Measurements from ENCODE around the gene PCDHGA8.
A peak's percentile ranks its signal among the peaks of the same experiment; 100 is the strongest.
"Not testable (repeated sequence)": the region's sequence is repeated elsewhere in the genome, so short reads cannot be mapped to it uniquely, and the experiment has no call there.

The PCDHGA8 gene

DNA sequence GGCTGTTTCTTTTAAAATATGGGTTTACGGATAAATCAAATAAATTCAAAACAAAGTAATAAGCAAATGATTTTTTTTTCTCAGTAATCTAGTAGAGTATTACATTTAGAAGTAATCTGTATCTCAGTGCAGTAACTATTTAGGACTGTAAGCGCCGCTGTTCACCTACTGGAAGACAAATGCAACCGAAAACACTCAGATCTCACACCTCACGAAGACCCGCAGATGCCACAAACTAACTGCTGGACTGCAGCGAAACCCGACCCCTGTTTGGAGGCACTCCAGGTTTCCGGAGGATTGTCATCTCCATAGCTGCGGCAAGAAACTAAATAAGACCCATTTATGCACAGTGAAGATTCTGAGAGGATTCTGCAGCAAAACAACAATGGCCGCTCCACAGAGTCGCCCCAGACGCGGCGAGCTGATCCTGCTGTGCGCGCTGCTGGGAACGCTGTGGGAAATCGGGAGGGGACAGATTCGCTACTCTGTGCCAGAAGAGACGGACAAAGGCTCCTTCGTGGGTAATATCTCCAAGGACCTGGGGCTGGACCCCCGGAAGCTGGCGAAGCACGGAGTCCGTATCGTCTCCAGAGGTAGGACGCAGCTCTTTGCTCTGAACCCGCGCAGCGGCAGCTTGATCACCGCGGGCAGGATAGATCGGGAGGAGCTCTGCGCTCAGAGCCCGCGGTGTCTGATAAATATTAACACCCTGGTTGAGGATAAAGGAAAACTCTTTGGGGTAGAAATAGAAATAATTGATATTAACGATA, at the start of gene PCDHGA8:
TSS of gene PCDHGA8 (plus strand) at position 205 of the 770 bp plus-strand sequence. CDS start at position 386, 181 bp downstream.
- no peak for DNase-seq

DNA sequence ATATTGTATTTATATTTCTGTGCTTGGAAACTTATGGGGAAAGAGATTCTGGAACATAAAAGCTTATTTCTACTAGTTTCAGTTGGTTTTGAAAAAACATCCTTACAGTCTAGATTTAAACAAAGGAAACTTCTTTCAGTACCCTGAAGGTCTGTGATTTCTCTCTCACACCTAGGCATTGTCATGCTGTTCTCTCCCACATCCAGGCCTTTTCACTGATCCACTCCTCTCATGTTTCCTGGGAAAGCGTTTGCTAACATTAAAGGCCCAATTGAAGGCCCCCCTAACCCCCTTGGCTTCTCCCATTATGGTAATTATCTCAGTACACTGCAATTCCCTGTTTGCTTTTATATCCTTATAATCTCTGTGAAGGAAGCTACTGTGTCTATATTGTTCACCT, 49.7 kb upstream of the PCDHGA8 start:
- no peak for DNase-seq

DNA sequence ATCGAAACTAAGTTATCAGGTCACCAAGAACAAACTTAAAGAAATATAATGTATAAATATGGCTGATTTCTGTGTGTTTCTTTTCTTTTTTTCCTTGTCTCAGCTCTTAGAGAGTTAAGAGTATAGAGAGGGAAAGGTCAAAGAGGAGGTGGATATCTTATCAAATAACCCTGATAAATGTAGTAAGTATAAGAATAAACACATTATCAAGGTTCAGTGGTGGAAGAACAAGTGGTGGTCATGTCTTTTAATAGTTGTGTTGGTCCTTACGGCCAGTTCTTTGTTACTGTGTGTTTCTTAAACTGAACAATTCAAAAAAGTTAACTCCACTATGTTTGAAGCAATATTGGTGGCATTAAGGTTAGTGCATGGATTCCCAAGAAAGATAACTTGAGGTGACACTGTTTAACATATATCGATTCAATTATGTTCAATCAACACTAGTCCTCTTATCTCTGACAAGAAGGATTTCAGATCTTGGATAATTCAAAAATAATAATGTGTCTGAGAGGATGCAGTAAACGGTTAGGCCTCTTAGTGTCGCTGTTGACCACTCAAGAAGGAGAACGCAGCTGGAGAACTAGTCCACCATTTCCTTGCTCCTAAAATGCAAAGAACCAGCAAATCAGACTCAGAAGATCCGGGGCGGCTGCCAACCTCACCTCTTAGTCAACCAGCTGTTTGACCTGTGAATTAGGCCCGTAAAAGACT, 49.0 kb upstream of the PCDHGA8 start, which contains the start of gene PCDHGA3:
TSS of gene PCDHGA3 (plus strand) at position 588 of the 711 bp plus-strand sequence. CDS start 205 bp downstream, outside the sequence.
- no peak for DNase-seq

DNA sequence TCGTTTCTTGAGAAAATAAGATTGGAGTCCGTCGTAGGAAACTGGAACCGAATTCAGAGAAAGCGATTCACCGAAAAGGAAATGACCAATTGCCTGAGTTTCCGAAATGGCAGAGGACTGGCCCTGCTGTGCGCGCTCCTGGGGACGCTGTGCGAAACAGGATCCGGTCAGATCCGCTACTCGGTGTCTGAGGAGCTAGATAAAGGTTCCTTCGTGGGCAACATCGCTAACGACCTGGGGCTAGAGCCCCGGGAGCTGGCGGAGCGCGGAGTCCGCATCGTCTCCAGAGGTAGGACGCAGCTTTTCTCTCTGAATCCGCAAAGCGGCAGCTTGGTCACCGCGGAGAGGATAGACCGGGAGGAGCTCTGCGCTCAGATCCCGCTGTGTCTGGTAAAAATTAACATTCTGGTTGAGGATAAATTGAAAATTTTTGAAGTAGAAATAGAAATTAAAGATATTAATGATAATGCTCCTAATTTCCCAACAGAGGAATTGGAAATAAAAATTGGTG, 48.4 kb upstream of the PCDHGA8 start:
- no peak for DNase-seq

DNA sequence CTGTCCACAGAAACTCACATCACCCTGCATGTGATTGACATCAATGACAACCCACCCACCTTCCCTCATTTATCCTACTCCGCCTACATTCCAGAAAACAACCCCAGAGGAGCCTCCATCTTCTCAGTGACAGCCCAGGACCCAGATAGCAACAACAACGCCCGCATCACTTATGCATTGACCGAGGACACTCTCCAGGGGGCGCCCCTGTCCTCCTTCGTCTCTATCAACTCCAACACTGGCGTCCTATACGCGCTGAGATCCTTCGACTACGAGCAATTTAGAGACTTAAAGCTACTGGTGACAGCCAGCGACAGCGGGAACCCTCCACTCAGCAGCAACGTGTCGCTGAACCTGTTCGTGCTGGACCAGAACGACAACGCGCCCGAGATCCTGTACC, 47.1 kb upstream of the PCDHGA8 start:
- no peak for DNase-seq

DNA sequence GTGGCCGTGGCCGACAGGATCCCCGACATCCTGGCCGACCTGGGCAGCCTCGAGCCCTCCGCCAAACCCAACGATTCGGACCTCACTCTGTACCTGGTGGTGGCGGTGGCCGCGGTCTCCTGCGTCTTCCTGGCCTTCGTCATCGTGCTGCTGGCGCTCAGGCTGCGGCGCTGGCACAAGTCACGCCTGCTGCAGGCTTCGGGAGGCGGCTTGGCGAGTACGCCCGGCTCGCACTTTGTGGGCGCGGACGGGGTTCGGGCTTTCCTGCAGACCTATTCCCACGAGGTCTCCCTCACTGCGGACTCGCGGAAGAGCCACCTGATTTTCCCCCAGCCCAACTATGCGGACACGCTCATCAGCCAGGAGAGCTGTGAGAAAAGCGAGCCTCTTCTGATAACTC, 46.4 kb upstream of the PCDHGA8 start:
- not testable (repeated sequence) for DNase-seq

DNA sequence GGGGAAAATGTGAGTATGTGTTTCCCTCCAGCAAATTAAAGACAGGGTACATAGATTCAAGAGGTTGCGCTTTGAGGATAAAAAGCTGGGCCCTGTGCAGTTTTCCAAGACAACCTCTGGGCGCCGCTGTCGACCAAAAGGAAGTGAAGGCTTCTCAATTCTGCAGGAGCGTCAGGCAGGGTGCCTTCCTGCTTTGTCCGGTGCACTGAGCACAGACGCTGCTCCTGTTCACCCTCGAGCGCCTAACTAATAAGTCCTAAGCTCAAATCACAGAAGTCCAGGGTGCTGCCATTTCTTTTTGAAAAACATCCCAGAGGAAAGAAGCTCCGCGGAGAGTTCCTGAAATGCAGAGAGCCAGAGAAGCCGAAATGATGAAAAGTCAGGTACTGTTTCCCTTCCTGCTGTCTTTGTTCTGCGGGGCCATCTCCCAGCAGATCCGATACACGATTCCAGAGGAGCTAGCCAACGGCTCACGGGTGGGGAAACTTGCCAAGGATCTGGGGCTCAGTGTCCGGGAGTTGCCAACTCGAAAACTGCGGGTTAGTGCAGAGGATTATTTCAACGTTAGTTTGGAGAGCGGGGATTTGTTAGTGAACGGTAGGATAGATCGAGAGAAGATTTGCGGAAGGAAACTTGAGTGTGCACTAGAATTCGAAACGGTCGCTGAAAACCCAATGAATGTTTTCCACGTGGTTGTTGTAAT, 42.4 kb upstream of the PCDHGA8 start, which contains the start of gene PCDHGB1:
TSS of gene PCDHGB1 (plus strand) at position 183 of the 703 bp plus-strand sequence. CDS start at position 345, 162 bp downstream.
- peak; percentile 83 for DNase-seq

DNA sequence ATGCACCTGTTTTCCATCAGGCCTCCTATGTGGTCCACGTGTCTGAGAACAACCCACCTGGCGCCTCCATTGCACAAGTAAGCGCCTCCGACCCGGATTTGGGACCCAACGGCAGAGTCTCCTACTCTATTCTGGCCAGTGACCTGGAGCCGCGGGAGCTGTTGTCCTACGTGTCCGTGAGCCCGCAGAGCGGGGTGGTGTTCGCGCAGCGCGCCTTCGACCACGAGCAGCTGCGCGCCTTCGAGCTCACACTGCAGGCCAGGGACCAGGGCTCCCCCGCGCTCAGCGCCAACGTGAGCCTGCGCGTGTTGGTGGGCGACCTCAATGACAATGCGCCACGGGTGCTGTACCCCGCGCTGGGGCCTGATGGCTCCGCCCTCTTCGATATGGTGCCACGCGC, 40.8 kb upstream of the PCDHGA8 start:
- no peak for DNase-seq

DNA sequence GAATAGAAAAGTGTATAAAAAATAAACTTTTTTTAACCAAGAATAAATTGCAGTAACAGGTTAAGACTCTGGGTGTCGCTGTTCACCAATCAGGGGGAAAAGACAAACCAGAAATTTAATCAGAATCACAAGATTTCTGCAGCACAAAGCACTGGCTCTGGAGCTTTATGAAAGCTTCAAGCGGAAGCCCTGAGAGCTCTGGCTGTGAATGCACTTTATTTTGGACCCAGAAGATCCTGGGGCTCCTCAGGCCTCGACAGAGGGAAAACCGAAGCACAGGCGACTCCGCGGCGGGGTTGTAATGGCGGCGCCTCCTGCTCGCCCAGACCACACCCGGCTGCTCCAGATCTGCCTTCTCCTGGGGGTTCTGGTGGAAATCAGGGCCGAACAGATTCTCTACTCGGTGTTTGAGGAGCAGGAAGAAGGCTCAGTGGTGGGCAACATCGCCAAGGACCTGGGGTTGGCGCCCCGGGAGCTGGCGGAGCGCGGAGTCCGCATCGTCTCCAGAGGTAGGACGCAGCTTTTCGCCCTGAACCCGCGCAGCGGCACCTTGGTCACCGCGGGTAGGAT, 37.4 kb upstream of the PCDHGA8 start, which contains the start of gene PCDHGA4:
TSS of gene PCDHGA4 (plus strand) at position 122 of the 570 bp plus-strand sequence. CDS start at position 209, 87 bp downstream.
- DNase-seq: no peak

DNA sequence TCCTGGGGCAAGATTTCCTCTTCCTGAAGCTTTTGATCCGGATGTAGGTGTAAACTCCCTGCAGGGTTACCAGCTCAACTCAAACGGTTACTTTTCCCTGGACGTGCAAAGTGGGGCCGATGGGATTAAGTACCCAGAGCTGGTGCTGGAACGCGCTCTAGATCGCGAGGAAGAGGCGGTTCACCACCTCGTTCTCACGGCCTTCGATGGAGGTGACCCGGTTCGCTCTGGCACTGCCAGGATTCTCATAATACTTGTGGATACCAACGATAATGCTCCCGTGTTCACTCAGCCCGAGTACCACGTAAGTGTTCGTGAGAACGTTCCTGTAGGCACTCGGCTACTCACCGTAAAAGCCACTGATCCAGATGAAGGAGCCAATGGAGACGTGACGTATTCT, 36.8 kb upstream of the PCDHGA8 start:
- no peak for DNase-seq

DNA sequence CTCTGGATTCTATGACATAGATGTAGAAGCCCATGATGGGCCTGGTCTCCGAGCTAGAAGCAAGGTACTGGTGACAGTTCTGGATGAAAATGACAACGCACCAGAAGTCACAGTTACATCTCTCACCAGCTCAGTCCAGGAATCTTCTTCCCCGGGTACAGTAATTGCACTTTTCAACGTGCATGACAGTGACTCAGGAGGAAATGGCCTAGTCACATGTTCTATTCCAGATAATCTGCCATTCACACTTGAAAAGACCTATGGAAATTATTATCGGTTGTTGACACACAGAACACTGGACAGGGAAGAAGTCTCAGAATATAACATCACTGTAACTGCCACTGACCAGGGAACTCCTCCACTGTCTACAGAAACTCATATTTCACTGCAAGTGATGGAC, 36.3 kb upstream of the PCDHGA8 start:
- no peak for DNase-seq

DNA sequence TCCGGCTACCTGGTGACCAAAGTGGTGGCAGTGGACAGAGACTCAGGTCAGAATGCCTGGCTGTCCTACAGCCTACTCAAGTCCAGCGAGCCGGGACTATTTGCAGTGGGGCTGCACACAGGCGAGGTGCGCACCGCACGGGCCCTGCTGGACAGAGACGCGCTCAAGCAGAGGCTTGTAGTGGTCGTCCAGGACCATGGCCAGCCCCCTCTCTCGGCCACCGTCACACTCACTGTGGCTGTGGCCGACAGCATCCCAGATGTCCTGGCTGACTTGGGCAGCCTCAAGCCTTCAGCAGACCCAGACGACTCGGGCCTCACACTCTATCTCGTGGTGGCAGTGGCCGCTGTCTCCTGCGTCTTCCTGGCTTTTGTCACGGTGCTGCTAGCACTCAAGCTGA, 35.5 kb upstream of the PCDHGA8 start:
- no peak for DNase-seq

DNA sequence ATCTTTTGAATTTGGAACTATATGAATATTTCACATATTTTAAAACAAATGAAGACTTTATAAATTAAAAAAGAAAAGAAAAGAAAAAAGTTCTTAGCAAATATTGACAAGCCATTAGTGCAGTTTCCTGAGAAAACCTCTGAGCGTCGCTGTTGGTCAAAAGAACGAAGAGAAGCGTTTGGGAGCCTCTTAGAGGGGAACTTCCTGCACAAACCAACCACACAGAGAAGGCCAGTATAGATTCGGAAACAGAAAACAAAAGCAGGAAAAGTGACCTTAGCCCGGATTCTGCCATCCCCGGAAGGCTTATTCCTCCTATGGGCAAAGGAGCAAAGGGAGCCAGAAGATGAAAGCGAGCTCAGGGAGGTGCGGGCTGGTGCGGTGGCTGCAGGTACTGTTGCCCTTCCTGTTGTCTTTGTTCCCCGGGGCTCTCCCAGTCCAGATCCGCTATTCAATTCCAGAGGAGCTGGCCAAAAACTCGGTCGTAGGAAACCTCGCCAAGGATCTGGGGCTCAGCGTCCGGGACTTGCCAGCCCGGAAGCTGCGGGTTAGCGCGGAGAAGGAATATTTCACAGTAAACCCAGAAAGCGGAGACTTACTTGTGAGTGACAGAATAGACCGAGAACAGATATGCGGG, 32.5 kb upstream of the PCDHGA8 start, which contains the start of gene PCDHGB2:
TSS of gene PCDHGB2 (plus strand) at position 205 of the 637 bp plus-strand sequence. CDS start at position 347, 142 bp downstream.
- DNase-seq: no peak

DNA sequence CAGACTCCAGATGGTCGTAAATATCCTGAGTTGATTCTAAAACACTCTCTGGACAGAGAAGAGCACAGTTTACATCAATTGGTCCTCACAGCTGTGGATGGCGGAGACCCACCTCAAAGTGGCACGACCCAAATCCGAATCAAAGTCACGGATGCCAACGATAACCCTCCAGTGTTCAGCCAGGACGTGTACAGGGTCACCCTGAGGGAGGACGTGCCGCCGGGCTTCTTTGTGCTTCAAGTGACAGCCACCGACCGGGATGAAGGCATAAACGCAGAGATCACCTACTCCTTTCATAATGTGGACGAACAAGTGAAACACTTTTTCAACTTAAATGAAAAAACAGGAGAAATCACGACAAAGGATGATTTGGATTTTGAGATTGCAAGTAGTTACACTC, 31.7 kb upstream of the PCDHGA8 start:
- no peak for DNase-seq

DNA sequence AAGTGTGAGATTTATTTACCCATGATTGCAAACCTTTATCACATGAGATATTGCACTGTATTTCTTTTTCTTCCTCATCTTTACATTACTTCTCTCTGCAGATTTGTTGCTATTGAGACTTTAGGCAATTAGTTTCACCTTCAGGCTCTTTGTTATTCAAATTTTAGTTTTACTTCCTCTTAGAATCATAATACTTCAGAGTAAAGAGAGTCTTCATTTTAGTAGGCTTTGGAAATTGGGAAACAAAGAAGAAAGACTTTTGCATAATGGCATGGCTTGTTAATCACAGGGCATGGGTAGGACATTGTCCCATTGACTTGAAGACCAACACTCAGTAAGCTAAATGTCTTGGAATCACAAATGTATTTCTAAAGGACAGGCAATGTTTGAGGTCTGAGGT, 29.7 kb upstream of the PCDHGA8 start:
- DNase-seq: no peak

DNA sequence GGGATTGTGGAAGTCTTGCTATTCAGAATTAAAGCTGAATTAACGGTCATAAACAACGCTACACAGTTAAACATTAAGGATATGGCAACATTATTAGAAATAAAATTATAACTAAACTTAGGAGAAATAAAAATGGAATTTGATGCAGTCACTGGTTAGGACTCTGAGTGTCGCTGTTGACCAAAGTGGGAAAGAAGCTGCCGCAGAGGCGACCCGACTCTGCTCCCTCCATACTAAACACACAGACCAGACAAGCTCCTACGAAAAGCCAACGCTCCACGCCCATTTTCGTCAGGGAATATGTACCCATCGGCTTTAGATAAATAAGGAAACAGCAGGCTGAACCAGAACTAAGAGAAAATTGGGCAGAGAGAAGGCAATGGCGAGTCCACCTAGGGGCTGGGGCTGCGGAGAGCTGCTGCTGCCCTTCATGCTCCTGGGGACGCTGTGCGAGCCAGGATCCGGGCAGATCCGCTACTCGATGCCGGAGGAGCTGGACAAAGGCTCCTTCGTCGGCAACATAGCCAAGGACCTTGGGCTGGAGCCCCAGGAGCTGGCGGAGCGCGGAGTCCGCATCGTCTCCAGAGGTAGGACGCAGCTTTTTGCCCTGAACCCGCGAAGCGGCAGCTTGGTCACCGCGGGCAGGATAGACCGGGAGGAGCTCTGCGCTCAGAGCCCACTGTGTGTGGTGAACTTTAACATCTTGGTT, 28.3 kb upstream of the PCDHGA8 start, which contains the start of gene PCDHGA5:
TSS of gene PCDHGA5 (plus strand) at position 211 of the 709 bp plus-strand sequence. CDS start at position 380, 169 bp downstream.
- no peak for DNase-seq

DNA sequence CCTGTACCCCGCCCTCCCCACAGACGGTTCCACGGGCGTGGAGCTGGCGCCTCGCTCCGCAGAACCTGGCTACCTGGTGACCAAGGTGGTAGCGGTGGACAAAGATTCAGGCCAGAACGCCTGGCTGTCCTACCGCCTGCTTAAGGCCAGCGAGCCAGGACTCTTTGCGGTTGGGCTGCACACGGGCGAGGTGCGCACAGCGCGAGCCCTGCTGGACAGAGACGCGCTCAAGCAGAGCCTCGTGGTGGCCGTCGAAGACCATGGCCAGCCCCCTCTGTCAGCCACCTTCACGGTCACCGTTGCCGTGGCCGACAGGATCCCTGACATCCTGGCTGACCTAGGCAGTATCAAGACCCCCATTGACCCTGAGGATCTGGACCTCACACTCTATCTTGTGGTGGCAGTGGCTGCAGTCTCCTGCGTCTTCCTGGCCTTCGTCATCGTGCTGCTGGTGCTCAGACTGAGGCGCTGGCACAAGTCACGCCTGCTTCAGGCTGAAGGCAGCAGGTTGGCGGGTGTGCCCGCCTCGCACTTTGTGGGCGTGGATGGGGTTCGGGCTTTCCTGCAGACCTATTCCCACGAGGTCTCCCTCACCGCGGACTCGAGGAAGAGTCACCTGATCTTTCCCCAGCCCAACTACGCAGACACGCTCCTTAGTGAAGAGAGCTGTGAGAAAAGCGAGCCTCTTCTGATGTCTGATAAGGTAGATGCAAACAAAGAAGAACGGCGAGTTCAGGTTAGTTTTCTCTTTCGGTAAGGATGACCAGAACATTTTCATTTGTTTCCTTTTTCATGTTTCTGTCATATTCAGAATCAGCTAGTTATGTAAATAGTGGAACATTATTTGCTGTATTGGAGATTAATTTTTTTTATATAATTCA, 26.2 kb upstream of the PCDHGA8 start:
- no peak for DNase-seq

DNA sequence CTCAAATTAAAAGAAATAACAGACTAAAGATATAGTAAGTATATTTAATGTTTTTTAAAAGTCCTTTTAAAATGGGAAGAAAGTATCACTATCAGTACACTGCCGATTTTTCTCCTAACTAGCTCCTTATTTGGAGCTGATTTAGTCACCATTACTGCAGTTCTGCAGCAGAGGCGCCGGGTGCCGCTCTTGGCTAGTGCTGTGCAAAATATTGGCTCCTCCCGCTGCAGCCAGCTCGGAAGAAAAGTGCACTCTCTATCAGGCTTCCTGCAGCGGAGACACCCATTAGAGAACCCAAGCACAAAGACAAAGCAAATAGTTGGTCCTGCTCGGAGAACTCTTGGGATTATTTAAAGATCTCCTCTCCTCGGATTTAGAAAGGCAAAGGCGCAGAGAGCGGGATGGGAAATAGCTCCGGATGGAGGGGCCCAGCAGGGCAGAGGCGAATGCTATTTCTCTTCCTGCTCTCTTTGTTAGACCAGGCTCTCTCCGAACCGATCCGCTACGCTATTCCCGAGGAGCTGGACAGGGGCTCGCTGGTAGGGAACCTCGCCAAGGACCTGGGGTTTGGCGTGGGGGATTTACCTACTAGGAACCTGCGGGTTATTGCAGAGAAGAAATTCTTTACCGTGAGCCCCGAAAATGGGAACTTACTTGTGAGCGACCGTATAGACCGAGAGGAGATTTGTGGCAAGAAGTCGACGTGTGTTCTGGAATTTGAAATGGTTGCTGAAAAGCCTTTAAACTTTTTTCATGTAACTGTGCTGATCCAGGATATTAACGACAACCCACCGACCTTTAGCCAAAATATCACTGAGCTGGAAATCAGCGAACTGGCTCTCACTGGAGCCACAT, 22.2 kb upstream of the PCDHGA8 start, which contains the start of gene PCDHGB3:
TSS of gene PCDHGB3 (plus strand) at position 249 of the 855 bp plus-strand sequence. CDS start at position 402, 153 bp downstream.
- DNase-seq: no peak

Measured in NCI-H146 (cell line).